Peyer's patch (tissue), 4 donors: Measurements from ENCODE around the gene DNAJB11.
A peak's percentile ranks its signal among the peaks of the same experiment; 100 is the strongest.

Experiments
- POLR2A ChIP-seq, 2 donors: fragments of 450-650 bp; IDR thresholded peaks; one replicate each; pipeline ENCODE4 v1.5.1; 2017; ENCODE audit warnings: antibody characterized with exemption in 2 of 2, mild to moderate bottlenecking in 2 of 2, moderate library complexity in 2 of 2
- TF ChIP-seq, protein P1 (sequence below), 6 experiments: fragments of 450-650 bp in 4 of 6; fragments of 200-600 bp in 2 of 6; sonication (generic) in 1 of 6; IDR thresholded peaks; one replicate each; pipeline ENCODE4 v1.5.1; 2017 to 2019; ENCODE audit warnings: antibody characterized with exemption in 6 of 6, mild to moderate bottlenecking in 3 of 6, moderate library complexity in 1 of 6

DNA sequence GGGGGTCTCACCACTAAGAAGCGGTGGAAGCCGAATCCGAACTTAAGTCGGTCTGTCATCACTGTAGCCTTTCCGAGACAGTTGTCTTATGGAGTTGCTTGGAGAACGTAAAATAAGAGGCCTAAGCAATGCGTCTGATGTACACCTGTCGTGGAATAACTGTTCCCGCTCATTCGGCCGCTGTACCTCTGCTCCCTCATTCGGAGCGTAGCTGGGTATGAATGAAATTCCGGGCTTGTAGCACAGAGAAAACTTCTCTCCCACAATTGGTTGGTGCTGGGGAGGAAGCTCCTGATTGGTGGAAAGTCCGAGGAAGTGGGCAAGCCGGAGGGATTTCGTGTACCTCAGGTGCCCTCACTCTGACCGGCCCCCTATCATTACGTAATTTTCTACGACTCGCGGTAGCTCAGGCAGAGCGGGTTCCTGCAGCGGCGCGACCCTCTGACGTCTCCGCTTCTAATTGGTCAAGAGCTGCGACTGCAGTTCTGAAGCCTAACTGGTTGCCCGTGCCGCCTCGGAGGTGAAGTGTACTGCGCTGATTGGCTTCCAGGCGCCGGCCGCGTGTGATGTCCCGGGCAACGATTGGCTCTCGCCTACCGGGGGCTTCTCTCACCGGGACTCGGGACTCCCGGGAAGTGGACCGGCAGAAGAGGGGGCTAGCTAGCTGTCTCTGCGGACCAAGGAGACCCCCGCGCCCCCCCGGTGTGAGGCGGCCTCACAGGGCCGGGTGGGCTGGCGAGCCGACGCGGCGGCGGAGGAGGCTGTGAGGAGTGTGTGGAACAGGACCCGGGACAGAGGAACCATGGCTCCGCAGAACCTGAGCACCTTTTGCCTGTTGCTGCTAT, at the start of gene DNAJB11:
- TF ChIP-seq, protein P1, sequence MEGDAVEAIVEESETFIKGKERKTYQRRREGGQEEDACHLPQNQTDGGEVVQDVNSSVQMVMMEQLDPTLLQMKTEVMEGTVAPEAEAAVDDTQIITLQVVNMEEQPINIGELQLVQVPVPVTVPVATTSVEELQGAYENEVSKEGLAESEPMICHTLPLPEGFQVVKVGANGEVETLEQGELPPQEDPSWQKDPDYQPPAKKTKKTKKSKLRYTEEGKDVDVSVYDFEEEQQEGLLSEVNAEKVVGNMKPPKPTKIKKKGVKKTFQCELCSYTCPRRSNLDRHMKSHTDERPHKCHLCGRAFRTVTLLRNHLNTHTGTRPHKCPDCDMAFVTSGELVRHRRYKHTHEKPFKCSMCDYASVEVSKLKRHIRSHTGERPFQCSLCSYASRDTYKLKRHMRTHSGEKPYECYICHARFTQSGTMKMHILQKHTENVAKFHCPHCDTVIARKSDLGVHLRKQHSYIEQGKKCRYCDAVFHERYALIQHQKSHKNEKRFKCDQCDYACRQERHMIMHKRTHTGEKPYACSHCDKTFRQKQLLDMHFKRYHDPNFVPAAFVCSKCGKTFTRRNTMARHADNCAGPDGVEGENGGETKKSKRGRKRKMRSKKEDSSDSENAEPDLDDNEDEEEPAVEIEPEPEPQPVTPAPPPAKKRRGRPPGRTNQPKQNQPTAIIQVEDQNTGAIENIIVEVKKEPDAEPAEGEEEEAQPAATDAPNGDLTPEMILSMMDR (IDR thresholded peaks at IDR 0.05), result no peak
- peak; percentile 69 to 75 for TF ChIP-seq POLR2A (IDR thresholded peaks at IDR 0.05)
